ENCODE results near the gene ERGIC3. TPM values are rescaled to one million over a fixed set of nuclear protein-coding genes. Genes with fewer than 3 reads are reported as not detected.

The ERGIC3 gene
- total and polyA plus RNA-seq, 9 donors, result 168 to 354 (median 221) TPM

DNA sequence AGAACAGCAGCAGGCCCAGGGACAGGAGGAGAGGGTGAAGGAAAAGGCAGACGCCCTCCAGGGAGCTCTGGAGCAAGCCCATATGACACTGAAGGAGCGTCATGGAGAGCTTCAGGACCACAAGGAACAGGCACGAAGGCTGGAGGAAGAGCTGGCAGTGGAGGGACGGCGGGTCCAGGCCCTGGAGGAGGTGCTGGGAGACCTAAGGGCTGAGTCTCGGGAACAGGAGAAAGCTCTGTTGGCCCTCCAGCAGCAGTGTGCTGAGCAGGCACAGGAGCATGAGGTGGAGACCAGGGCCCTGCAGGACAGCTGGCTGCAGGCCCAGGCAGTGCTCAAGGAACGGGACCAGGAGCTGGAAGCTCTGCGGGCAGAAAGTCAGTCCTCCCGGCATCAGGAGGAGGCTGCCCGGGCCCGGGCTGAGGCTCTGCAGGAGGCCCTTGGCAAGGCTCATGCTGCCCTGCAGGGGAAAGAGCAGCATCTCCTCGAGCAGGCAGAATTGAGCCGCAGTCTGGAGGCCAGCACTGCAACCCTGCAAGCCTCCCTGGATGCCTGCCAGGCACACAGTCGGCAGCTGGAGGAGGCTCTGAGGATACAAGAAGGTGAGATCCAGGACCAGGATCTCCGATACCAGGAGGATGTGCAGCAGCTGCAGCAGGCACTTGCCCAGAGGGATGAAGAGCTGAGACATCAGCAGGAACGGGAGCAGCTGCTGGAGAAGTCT is 37.9 kb upstream of the ERGIC3 start:
- TF ChIP-seq, protein P1, sequence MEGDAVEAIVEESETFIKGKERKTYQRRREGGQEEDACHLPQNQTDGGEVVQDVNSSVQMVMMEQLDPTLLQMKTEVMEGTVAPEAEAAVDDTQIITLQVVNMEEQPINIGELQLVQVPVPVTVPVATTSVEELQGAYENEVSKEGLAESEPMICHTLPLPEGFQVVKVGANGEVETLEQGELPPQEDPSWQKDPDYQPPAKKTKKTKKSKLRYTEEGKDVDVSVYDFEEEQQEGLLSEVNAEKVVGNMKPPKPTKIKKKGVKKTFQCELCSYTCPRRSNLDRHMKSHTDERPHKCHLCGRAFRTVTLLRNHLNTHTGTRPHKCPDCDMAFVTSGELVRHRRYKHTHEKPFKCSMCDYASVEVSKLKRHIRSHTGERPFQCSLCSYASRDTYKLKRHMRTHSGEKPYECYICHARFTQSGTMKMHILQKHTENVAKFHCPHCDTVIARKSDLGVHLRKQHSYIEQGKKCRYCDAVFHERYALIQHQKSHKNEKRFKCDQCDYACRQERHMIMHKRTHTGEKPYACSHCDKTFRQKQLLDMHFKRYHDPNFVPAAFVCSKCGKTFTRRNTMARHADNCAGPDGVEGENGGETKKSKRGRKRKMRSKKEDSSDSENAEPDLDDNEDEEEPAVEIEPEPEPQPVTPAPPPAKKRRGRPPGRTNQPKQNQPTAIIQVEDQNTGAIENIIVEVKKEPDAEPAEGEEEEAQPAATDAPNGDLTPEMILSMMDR (IDR thresholded peaks at IDR 0.05), result no peak
- no peak for TF ChIP-seq EP300 (IDR thresholded peaks at IDR 0.05)
- TF ChIP-seq POLR2A (IDR thresholded peaks at IDR 0.05), result no peak
- 35 to 42% (median 36%) methylated on average over 15 to 16 of the region's 16 CpGs for WGBS, 3 donors
- H3K27ac ChIP-seq, result no peak overlapping the region
- H3K36me3 ChIP-seq, result no peaks in the 10 kb centered on the region
- H3K4me1 ChIP-seq (ENCODE audit: insufficient read depth), result no peaks in the 10 kb centered on the region
- no peaks in the 10 kb centered on the region for H3K9me3 ChIP-seq
- DNase-seq, result peak; percentile 32 to 68 (median 44)
- intact Hi-C loops (cut with DNase I), result loop anchor here in 2 of 4 donors (1.0 to 5.0 kb wide), 2 partner anchors 32 to 578 kb away; no protein-coding TSS in a partner anchor
- no peak overlapping the region for H3K4me3 ChIP-seq
- no peaks in the 10 kb centered on the region for H3K27me3 ChIP-seq

GRCh38 chr20:35504751-35505150 is 37.1 kb upstream of the ERGIC3 start:
- H3K4me3 ChIP-seq, result no peak overlapping the region
- no peaks in the 10 kb centered on the region for H3K36me3 ChIP-seq
- no peak overlapping the region for H3K27ac ChIP-seq
- intact Hi-C loops (cut with DNase I), result loop anchor here in 1 of 4 donors (5.0 kb wide), 1 partner anchor 578 kb away; no protein-coding TSS in a partner anchor
- TF ChIP-seq POLR2A (IDR thresholded peaks at IDR 0.05) (no peak), EP300 (IDR thresholded peaks at IDR 0.05) (no peak)
- TF ChIP-seq, protein P1 (IDR thresholded peaks at IDR 0.05), result no peak
- DNase-seq, result no peak
- H3K27me3 ChIP-seq, result no peaks in the 10 kb centered on the region
- 92 to 95% (median 95%) methylated on average over 5 of the region's 5 CpGs for WGBS, 3 donors
- H3K4me1 ChIP-seq (ENCODE audit: insufficient read depth), result no peaks in the 10 kb centered on the region
- no peaks in the 10 kb centered on the region for H3K9me3 ChIP-seq

DNA sequence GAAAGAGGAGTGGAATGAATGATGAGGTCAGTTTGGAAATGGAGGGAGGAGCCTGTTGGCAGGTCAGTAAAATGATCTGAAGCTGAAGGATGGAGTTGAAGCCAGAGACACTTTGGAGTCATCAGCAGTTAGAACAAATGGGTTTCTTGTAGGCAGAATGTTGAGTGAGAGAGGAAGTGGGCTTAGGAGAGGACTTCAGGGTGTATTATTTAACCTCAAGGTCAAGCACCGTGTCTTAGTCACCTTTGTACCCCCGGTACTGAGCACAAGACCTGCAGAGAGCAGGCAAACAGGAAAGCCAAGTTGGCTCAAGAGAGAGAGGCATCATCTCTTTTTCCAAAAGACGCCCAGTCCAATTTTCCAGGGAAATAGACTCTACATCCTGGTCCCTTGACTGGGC is 35.7 kb upstream of the ERGIC3 start:
- 74 to 82% (median 78%) methylated on average over 3 of the region's 3 CpGs for WGBS, 3 donors
- H3K27me3 ChIP-seq, result no peaks in the 10 kb centered on the region
- H3K4me1 ChIP-seq (ENCODE audit: insufficient read depth), result no peaks in the 10 kb centered on the region
- TF ChIP-seq, protein P1 (IDR thresholded peaks at IDR 0.05), result no peak
- no peak for TF ChIP-seq EP300 (IDR thresholded peaks at IDR 0.05)
- no peak for TF ChIP-seq POLR2A (IDR thresholded peaks at IDR 0.05)
- H3K4me3 ChIP-seq, result no peak overlapping the region
- intact Hi-C loops (cut with DNase I), result no loop called here
- no peaks in the 10 kb centered on the region for H3K9me3 ChIP-seq
- DNase-seq, result no peak
- H3K27ac ChIP-seq, result no peak overlapping the region
- H3K36me3 ChIP-seq, result no peaks in the 10 kb centered on the region

DNA sequence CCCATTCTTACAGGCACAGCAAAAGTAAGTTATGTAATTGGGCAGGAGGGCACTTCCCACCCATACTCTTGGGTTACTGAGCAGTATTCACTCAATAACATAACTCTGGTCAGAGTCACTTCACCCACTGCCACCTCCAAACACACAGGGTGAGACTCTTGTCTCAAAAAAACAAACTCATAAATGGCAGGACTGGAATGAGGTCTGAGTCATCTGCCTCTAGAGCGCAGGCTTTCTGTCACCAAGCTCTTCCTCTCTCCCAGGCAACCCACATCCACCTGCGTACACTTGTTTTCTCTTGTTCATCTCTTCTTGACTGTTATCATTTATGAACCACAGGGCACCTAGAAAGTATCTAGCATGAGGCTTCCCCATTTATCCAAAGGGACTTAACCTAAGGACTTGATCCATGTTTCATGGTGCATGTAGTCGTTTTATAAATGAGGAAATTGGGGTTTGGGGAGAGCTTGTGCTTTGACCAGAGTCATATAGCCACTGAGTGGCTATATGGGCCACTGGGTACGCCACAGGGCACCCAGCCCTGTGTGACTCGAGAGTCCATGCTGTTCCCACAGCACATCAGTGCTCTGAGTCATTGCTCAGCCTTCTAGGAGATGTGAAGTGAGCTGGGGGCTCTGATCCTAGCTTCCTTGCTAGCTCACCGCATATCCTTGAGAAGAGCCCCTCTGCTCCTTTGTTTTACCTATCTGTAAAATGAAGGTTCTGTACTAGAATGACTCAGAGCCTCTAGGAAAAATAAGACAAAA is 34.8 kb upstream of the ERGIC3 start:
- Histone ChIP-seq H3K27ac (no peak overlapping the region), H3K4me3 (no peak overlapping the region), H3K4me1 (ENCODE audit: insufficient read depth) (no peaks in the 10 kb centered on the region), H3K27me3 (no peaks in the 10 kb centered on the region), H3K36me3 (no peaks in the 10 kb centered on the region), H3K9me3 (no peaks in the 10 kb centered on the region)
- DNase-seq, result no peak
- WGBS, 3 donors, result 92 to 95% (median 94%) methylated on average over 6 of the region's 6 CpGs
- TF ChIP-seq, protein P1 (IDR thresholded peaks at IDR 0.05), result no peak
- no peak for TF ChIP-seq EP300 (IDR thresholded peaks at IDR 0.05)
- TF ChIP-seq POLR2A (IDR thresholded peaks at IDR 0.05), result no peak
- intact Hi-C loops (cut with DNase I), result no loop called here
